Activated CD8-positive, alpha-beta memory T cell treated with anti-CD3 and anti-CD28 coated beads, Interleukin-2, amount 50 U/mL, for 24 hours (primary cell): ENCODE measurements around the gene GDPD5.

Experiments
- DNase-seq: peaks from one replicate; pipeline ENCODE4 v3.0.0-alpha.2; 2020; ENCODE audit errors: extremely low read depth

The GDPD5 gene

GRCh38 chr11:75490221-75491181 is 35.2 kb downstream of the GDPD5 start:
- DNase-seq, result no peak

DNA sequence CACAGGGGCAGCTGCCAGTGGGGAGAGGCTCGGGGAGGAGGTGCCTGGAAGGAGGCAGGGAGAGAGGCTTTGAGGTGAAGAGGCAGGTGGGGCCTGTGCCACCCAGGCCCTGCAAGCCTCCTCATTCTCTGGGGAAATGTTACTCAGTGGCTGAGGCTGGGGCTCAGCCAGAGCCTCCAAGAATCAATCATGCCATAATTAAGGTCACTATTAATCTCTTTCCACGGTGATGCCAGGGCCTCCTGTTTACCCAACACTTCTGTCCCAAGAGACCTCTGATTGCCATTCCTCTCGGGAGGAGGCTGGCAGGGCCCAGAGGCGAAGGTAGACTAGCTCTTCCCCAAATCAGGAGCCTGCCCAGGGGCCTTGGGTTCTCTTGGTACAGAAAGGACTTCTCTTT is 38.4 kb downstream of the GDPD5 start:
- DNase-seq, result no peak

DNA sequence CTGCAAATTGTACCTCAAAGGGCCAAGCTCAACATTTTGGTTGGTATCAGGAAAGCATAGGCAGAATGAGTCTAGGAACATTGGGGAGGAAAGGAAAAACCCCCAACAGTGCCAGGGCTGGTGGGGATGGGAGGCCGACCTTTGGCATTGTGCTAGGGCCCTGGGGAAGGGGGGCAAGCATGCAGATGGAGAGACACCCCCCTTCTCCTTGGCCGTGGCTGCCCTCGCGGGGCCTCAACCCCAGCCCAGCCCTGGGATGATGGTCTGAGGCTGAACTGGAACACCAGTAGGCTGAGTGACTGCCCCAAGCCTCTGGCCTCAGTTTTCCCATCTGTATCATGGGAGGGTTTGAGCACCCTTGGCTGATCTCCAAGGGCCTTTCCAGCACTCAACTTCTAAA is 40.0 kb downstream of the GDPD5 start:
- no peak for DNase-seq

- no peak for DNase-seq
These were observed 42.7 kb downstream of the GDPD5 start for GRCh38 chr11:75482931-75483469.

- no peak for DNase-seq
These were observed 43.7 kb downstream of the GDPD5 start for GRCh38 chr11:75481922-75482606.

DNA sequence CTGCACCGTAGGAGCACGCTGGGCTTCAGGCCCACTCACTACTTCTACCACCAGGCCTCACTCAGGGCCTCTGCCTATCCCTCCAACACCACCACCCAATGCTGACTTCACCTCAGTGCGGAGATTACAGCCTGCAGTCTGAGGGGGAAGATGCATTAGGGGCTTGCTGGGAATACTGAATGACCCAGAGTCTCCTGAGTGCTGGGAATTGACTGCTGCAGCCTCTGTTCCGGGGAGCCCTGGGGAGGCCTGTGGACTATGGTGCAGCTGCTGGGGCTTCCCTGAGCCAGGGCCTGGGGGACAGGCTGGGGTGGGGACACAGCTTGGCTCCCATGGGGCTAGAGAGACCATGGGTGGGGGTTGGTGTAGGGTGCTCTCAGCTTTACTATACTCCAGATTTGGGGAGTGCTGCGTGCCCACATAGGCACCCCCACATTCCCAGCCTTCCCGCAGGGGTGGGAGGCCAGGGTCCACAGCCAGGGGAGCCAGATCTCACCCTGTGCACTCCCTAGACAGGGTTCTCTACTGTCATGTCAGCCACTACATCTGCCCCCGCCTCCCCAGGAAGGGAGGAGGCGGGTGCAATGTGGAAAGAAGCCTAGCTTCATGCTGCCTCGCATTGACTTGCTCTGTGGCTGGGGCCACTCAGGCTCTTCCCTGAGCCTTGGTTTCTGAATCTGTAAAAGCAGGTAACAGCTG is 44.4 kb downstream of the GDPD5 start:
- DNase-seq, result no peak

GRCh38 chr11:75480185-75481175 is 45.3 kb downstream of the GDPD5 start:
- DNase-seq, result no peak

DNA sequence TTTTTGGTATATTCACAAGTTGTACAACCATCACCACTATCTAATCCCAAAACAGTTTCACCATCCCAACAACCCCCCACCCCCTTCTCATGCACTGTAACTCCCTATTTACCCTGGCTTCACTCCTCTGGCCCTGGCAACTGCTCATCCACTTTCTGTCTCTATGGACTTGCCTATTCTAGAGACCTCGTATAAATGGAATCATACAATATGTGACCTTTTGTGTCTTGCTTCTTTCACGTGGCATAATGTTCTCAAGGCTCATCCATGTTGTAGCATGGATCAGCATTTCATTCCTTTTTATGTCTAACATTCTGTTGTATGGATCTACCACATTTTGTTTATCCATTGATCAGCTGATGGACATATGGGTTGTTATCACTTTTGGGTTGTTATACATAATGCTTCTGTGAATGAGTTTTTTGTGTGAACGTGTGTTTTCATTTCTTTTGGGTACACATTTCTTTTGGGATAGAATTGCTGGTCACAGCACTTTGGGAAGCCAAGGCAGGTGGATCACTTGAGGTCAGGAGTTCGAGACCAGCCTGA is 46.1 kb downstream of the GDPD5 start:
- DNase-seq, result no peak

DNA sequence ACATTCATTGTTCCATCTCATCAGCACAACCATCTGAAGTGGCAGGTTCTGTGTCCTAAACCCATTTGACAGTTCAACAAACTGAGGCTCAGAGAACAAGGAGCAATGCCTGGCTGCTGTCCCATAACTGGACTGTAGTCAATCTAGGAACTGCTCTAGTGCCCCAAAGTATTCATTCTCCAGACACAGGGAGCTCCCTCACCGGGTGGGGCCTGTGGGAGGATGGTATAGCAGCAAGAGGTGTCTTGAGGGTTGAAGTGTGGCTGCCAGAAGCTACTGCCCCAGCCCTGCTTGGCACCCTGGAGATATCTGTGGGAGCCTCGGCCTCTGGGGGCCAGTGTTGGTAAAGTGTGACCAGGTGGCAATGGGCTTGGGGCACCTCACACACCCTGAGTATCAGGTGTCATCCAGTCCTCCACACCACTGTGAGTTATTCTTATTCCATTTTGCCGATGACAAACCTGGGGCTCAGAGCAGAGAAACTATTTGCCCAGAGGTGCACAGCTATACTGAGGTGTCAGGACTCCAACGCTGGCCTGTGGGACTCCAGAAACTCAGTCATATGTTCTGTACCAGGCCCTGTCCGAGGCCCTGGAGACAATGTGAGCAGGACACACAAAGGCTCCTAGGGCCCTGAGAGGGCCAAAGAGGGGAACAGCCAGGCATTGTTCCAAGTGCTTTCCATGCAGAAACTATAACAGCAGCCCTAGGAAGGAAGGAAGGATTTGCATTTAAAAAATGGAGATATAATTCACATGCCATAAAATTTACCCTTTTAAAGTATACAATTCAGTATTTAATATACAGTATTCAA is 46.8 kb downstream of the GDPD5 start:
- DNase-seq, result no peak

DNA sequence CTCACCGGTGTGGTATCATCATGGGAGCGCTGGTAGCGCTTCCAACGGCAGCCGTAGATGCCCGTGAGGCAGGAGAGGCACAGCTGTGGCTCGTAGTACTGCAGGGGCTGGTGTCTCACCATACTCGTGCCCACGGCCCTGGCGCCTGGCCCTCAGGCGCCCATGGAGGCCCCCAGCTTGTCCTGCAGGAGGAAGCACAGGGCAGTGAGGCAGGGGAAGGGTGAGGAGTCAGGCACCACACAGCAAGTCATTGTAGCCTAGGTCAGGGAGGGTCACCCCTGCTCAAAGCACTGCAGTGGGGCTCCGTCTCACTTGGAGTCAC is 48.2 kb downstream of the GDPD5 start:
- DNase-seq, result no peak

DNA sequence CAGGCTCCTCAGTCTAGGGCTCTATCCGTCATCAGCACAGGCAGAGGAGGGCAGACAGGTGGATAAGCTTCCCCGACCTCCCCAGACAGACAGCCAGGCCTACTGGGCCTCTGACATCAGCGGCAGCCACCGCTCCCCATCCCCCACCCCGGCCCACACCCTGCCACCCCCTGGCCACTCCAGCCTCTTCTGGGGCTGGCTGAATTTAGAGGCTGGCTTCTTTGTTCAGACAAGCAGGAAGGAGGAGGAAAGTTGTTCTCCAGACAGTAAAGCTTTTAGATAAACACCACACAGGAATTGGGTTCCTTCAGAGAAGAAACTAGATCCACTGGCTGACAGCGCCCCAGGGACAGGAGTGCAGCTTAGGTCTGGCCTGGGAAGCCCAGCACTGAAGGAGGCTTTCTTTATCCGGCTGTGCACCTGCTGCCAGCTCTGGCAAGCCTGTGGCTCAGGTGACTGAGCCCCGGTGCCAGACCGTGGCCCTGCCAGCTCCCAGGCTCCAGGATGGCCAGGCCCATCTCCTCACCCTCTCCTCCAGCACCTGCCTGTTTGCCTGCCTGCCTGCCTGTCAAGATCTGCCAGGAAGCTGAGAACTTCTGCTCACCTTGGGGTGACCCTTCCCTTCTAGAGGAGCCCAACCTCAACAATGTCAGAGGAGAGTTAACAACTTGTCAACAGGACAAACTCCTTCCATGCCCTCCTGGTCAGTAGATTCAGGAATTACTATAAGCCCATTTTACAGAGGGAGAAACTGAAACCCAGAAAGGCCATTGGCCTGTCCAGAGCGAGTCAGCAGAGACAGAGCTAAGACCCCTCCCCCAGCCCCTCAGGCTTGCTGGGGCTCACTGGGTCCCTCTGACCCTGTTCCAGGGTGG is 48.8 kb downstream of the GDPD5 start:
- DNase-seq, result no peak

GRCh38 chr11:75475767-75476650 is 49.7 kb downstream of the GDPD5 start:
- DNase-seq, result no peak

GRCh38 chr11:75474878-75475766 is 50.6 kb downstream of the GDPD5 start:
- DNase-seq, result peak; percentile 18

DNA sequence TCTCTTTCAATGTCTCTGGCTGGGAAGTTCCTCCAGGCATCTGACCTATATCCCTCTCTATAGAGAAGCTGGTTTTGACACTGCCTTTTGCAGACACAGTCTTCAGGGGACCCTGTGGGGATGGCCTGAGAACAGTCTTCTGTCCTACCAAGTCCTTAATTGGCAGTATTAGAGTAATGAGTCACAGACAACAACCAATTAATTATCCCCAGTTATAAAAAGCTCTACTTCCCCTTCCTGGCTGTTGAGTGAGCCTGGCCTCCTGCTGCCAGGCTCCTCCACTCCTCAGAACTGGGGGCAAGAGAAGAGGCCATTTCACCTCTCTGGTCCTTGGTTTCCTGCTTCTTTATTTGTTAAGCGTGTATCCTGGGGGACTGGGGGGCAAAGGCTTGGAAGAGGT is 51.5 kb downstream of the GDPD5 start:
- DNase-seq, result no peak

DNA sequence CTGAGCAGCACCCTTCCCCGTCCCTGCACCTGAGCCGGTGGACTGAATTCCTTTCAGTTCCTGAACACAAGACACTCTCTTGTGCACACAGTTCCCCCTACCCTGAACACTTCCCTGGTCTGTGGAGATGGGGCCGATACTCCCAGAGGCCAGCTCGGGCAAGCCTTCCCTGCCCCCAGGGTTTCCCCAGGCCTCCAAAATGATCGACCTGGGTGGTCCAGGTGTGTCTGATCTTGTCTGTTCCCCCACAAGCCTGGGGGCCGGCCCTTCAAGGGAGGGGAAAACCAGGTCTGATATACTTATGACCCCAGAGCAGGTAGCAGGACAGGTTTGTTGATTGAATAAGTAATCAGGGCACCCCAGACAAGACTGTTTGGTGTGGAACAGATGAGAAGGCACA is 52.1 kb downstream of the GDPD5 start:
- no peak for DNase-seq

DNA sequence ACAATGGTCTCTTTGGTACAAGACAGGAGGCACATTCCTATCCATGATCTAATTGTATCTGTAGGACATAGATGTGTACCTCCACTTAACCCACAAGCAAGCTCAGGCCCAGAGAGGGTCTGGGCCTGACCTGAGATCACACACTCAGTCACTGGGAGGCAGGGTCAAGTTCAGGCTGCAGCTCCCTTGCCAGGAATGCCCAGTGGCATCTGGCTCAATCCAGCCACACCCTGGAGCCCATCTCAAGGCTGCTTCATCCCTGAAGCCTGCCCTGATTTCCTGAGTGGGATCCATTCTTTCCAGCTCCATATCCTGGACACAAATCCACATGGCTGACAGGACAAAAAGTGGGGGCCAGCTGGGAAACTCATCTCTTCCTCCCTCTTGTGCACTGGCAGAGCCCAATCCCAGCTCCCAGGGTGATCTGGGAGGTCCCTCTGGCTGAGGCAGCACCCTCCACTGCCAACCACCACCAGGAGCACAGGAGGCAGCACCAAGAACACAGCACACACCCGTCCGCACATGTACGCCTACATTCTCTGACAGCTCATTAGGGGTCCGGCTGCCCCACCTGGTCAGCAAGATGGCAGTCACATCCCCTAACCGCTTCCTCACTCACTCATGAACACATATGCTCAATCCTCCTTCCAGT is 53.5 kb downstream of the GDPD5 start:
- DNase-seq, result no peak
